Epithelial cell of esophagus (primary cell): Measurements from ENCODE around the gene RAPGEF5.

ENCODE experiments used
- DNase-seq: peaks from one replicate; pipeline ENCODE4 v3.0.0; 2010; ENCODE audit warnings: low read depth
- H3K4me3 ChIP-seq: 2 replicates; pipeline ENCODE4 v1.5.1; 2011; ENCODE audit warnings: mild to moderate bottlenecking, low read length, control low read depth
- TF ChIP-seq, protein P1 (sequence below): IDR thresholded peaks from 2 replicates; pipeline ENCODE4 v1.5.1; 2011; ENCODE audit warnings: low read depth, mild to moderate bottlenecking, low read length, control low read depth, inconsistent platforms; ENCODE audit not compliant: insufficient read depth; ENCODE audit errors: missing control alignments

RAPGEF5 gene

DNA sequence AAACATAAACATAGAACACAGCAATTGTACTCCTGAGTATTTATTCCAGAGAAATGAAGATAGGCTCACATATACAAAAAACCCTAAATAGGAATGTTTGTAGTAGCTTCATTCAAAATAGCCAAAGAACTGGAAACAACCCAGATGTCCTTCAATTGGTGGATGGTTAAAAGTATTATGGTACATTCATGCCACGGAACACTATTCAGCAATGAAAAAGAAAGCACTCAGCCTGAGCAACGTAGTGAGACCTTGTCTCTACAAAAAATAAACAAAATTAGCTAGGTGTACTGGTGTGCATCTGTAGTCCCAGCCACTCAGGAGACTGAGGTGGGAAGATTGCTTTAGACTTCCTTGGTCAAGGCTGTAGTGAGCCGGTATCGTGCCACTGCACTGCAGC, 94.4 kb downstream of the RAPGEF5 start:
- TF ChIP-seq, protein P1, sequence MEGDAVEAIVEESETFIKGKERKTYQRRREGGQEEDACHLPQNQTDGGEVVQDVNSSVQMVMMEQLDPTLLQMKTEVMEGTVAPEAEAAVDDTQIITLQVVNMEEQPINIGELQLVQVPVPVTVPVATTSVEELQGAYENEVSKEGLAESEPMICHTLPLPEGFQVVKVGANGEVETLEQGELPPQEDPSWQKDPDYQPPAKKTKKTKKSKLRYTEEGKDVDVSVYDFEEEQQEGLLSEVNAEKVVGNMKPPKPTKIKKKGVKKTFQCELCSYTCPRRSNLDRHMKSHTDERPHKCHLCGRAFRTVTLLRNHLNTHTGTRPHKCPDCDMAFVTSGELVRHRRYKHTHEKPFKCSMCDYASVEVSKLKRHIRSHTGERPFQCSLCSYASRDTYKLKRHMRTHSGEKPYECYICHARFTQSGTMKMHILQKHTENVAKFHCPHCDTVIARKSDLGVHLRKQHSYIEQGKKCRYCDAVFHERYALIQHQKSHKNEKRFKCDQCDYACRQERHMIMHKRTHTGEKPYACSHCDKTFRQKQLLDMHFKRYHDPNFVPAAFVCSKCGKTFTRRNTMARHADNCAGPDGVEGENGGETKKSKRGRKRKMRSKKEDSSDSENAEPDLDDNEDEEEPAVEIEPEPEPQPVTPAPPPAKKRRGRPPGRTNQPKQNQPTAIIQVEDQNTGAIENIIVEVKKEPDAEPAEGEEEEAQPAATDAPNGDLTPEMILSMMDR = no peak
- H3K4me3 ChIP-seq = no peak overlapping the region
- DNase-seq = no peak

DNA sequence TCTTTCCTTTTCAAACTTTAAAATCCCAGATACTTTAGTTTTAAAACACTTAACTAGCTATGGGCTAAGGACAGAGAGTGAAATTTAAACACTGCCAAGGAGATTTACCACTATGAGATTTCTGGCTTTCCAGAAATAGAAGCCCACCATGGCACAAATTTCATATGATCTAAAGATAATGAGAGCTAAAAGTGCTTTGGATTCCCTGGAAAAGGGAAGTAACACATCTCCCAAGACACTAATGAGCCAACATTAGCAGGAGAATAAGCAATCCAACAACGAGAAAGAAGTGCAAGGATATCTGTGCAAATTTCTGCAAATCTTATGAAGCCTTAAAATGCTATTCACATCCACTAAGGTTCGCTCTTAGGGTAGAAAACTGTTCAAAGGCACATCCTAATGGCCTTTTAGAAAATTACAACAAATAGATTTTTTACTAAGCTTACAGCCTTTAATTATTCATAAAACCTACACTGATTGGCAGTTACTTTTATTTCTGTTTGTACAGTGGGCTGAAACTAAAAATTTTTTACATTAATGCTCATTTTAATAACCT, 100.3 kb downstream of the RAPGEF5 start:
- DNase-seq = no peak
- TF ChIP-seq, protein P1 = no peak

DNA sequence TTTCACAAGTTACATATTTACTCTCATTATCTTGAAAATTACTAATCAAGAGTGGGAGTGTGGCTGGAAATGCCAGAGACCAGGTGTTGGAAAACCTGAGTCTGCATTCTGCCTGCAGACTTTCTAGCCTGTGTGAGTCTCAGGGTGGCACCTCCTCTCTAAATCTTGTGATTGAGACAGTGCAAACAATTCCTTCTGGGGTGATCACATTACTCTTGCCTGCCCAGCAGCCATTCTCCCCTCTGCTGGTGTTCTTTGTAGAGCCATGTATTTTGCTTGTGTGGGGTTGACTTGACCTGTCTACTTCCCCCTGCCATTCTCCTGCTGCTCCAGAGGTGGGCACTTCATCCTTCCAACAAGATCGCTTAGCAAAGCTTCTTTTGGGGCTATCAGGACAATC, 101.1 kb downstream of the RAPGEF5 start:
- no peak for DNase-seq
- TF ChIP-seq, protein P1 = no peak

More for the DNA sequence above, 100.3 kb downstream of the RAPGEF5 start:
- no peak overlapping the region for H3K4me3 ChIP-seq

DNA sequence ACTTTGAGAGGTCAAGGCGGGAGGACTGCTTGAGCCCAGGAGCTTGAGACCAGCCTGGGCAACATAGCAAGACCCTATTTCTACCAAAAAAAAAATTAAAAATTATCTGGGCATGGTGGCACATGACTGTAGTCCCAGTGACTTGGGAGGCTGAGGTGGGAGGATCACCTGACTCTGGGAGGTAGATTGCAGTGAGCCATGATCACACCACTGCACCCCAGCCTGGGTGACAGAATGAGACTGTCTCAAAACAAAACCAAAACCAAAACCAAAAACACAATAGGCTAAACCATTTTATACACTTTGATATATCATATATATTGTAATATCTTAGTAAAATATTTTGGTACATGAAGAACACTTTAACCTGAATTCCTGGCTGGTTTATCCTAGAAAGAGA, 101.6 kb downstream of the RAPGEF5 start:
- no peak for DNase-seq
- no peak overlapping the region for H3K4me3 ChIP-seq
- TF ChIP-seq, protein P1 = no peak

More for the DNA sequence above, 101.1 kb downstream of the RAPGEF5 start:
- no peak overlapping the region for H3K4me3 ChIP-seq

DNA sequence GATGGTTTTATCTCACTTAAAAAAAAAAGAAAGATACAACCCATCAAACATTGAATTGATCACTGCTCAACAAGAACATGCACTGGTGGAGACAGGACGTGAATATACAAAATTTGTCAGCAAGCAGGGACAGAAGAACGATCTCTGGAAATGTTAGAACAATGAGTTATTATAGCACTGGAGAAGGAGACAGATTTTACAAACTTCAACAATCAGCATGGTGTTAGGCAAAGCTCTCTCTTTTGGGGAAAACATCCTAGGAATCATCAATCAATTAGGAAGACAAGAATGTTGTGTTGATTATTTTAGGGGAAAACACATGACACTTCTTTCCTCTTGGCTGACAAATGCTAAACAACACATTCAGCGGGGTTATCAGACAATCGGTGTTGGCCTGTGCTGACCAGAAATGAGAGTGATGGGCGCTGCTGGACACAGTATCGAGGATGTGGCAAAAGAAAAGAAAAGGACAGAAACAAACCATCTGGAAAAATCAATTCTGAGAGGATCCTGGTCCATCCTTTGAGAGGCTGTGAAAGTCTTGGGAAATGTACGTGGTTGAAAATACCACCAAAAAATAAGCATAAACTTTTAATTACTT, 103.9 kb downstream of the RAPGEF5 start:
- DNase-seq = no peak
- TF ChIP-seq, protein P1 = no peak
- H3K4me3 ChIP-seq = no peak overlapping the region

DNA sequence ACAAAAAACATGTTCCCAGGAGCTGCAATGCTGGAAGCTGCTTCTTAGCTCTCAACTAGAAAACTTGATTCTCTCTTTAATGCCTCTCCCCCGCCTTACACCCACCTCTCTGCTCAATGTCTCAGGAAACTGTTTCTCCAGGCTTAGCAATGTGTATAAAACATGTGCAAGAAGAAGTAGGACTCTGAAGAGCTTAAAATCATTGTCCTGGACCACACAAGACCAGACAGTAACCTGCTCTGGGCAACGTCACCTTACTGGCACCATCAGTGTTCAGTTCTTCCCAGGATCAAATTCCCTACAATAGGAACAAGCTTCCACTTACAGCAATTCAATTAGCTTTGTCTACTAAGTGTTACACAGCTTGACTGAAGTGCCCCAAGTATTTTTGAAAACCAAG, 104.9 kb downstream of the RAPGEF5 start:
- TF ChIP-seq, protein P1 = no peak
- no peak for DNase-seq
- no peak overlapping the region for H3K4me3 ChIP-seq

DNA sequence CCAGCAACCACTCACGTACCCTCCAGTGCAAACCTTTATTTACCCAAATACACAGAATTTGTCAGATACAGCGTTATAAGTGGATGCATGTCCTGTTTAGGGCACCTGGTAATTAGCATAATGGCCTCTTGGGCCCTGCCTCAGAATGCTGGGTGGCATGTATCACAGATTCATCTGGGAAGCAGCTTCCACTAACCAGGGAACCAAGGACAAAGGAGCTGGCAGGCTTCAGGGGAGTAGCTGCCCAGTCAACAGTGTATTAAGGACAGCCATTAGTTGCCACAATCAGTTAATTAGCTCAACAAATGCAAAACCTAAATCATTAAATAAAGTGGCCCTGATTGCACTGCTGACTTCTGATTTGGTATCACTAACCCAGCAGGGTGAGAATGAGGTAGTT, 105.7 kb downstream of the RAPGEF5 start:
- no peak for DNase-seq

More for the DNA sequence above, 105.7 kb downstream of the RAPGEF5 start:
- TF ChIP-seq, protein P1 = no peak
- no peak overlapping the region for H3K4me3 ChIP-seq
